Left renal cortex interstitium (tissue), 4 donors: ENCODE results near the gene SLBP. TPM values are rescaled to one million over a fixed set of nuclear protein-coding genes. Genes with fewer than 3 reads are reported as not detected.

ENCODE experiments used
- DNase-seq, 4 donors: peaks; one replicate each; pipeline ENCODE4 v3.0.0-alpha.2; 2013; ENCODE audit warnings: low read depth in 4 of 4, low spot score in 2 of 4, missing footprints in 1 of 4
- polyA plus RNA-seq, 4 donors: library from polyadenylated mRNA; unstranded; fragments of 120-200 nt; gene quantifications; one replicate each; pipeline ENCODE4 v1.2.1, GENCODE V29; 2013; ENCODE audit not compliant: insufficient read length in 4 of 4

Gene SLBP
- polyA plus RNA-seq, 4 donors = 79.5 to 94.7 (median 88.5) TPM

- DNase-seq = no peak
Measured at GRCh38 chr4:1658581-1658980, 53.5 kb downstream of the SLBP start.

- DNase-seq = no peak
Measured at GRCh38 chr4:1658146-1658545, 54.0 kb downstream of the SLBP start.

GRCh38 chr4:1656986-1657385 lies 55.1 kb downstream of the SLBP start:
- no peak for DNase-seq

GRCh38 chr4:1656132-1656531 lies 56.0 kb downstream of the SLBP start:
- DNase-seq = no peak

- DNase-seq = no peak
Measured at GRCh38 chr4:1655676-1656075, 56.4 kb downstream of the SLBP start.

GRCh38 chr4:1655081-1655480 lies 57.0 kb downstream of the SLBP start:
- no peak for DNase-seq

GRCh38 chr4:1654216-1654955 lies 57.7 kb downstream of the SLBP start:
- peak in 1 of 4 donors; percentile 23 for DNase-seq

- DNase-seq = no peak
Measured at GRCh38 chr4:1653776-1654175, 58.3 kb downstream of the SLBP start.

- DNase-seq = no peak
Measured at GRCh38 chr4:1652088-1652487, 60.0 kb downstream of the SLBP start.

- DNase-seq = no peak
Measured at GRCh38 chr4:1651609-1652008, 60.5 kb downstream of the SLBP start.

- DNase-seq = no peak
Measured at GRCh38 chr4:1648962-1649361, 63.2 kb downstream of the SLBP start.

GRCh38 chr4:1647432-1647831 lies 64.7 kb downstream of the SLBP start:
- no peak for DNase-seq

GRCh38 chr4:1646690-1647089 lies 65.4 kb downstream of the SLBP start:
- no peak for DNase-seq

GRCh38 chr4:1644891-1645657 lies 67.0 kb downstream of the SLBP start:
- peak in 3 of 4 donors; percentile 17 to 39 (median 26) for DNase-seq

GRCh38 chr4:1643971-1644735 lies 68.0 kb downstream of the SLBP start:
- DNase-seq = no peak

Other genes with a start within 250 kb of the SLBP start
- gene FAM53A, start 28.0 kb downstream of the SLBP start, polyA plus RNA-seq = 1 to 10 TPM; 1.2 to 3.6 (median 2.5) TPM
- gene TMEM129, start 9.0 kb upstream of the SLBP start, polyA plus RNA-seq = 10 to 100 TPM; 34.2 to 58.1 (median 48.3) TPM
- 10 to 100 TPM; 36.8 to 55.0 (median 46.6) TPM for gene TACC3, start 9.2 kb upstream of the SLBP start, polyA plus RNA-seq
- 100 to 1,000 TPM in 2 of 4 donors, 10 to 100 TPM in 2; 70.0 to 150 (median 103) TPM for gene FGFR3, start 81.0 kb upstream of the SLBP start, polyA plus RNA-seq
- gene LETM1, start 143.8 kb upstream of the SLBP start, polyA plus RNA-seq = 10 to 100 TPM; 18.7 to 30.1 (median 24.2) TPM
- gene NSD2, start 159.1 kb upstream of the SLBP start, polyA plus RNA-seq = 10 to 100 TPM; 64.6 to 91.3 (median 75.4) TPM